HG03103 (cell line): Measurements from ENCODE around the gene IQCK.
"Not testable (repeated sequence)": the region's sequence is repeated elsewhere in the genome, so short reads cannot be mapped to it uniquely, and the experiment has no call there.

Source experiments
- ATAC-seq: cut with Tn5 transposase; IDR thresholded peaks from one replicate; pipeline ENCODE4 v1.9.1; 2021; ENCODE audit warnings: low read depth; ENCODE audit not compliant: unreplicated experiment

The IQCK gene, protein sequence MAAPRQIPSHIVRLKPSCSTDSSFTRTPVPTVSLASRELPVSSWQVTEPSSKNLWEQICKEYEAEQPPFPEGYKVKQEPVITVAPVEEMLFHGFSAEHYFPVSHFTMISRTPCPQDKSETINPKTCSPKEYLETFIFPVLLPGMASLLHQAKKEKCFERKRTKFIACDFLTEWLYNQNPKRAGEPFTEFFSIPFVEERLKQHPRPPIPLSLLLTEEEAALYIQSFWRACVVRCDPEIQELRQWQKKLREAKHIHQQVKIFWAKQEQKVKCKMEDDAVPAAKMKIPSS

DNA sequence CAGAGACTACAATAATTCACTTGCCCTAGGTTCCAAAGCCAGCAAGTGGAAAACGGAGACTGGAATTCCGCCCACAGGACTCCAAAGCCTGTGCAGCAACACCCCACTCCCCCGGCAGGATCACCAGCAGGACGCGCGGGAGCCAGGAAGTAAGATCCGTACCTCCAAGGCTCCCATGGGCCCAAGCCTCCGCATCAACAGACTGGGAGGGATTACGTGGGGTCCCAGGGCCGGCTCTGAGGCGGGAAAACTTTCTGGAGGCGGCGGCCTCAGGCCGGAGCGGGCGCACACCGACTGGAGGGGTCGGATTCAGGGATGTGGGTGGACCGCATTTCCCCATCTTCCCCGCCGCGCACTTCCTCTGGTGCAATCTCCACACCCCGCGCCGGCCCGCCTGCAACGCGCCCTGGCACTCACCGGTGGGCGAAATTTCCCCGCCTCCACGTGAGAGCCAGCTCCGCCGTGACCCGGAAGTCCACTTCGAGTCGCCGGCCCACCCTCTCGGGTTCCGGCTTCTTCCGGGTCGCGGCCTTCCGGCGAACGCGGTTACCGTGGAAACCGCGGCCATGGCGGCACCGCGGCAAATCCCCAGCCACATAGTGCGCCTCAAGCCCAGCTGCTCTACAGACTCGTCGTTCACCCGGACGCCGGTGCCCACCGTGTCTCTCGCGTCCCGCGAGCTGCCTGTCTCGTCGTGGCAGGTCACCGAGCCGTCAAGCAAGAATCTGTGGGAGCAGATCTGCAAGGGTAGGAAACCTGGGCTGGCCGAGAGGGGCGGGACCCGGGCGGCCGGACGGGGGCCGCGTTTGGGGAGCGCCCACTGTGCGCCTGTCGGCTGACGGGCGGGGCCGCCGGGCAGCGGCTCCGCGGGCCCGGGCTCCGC, at the start of gene IQCK, which contains the start of gene KNOP1:
Gene IQCK (plus strand): TSS at position 531 of the 883 bp plus-strand sequence. CDS start 36 bp downstream, at position 567.
Gene KNOP1 (minus strand): TSS at position 487 of the 883 bp plus-strand sequence. CDS start 3,192 bp downstream, outside the sequence.
- ATAC-seq = peak; percentile 92

DNA sequence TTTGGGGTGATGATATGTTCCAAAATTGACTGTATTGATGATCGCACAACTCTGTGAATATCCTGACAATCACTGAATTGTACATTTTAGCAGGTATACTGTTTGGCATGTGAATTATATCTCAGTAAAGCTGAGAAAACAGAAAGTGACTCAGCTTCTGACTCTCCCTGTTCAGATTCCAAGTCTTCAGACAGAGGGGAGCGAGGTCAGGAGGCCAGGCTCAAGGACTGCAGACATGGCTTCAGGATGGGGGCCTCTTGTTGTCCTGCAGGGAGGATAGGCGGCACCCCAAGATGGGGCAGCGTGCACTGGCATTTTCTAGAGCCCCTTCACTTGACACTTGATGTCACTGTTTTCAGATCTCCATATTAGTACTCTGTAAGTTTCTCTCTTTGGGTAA, 45.7 kb upstream of the IQCK start:
- no peak for ATAC-seq

DNA sequence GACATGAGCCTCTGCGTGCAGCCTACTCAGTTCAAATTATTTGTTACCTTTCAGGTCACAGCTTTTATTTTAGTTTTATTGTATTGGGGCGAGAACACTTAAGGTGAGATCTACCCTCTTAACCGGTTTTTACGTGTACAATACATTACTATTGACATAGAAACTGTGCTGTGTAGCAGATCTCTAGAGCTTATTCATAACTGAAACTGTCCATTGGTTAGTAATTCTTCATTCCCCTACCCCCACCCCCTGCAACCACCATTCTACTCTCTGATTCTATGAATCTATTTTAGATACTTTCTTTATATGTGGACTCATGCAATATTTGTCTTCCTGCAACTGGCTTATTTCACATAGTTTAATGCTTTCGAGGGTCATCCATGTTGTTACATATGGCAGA, 43.6 kb upstream of the IQCK start:
- no peak for ATAC-seq

DNA sequence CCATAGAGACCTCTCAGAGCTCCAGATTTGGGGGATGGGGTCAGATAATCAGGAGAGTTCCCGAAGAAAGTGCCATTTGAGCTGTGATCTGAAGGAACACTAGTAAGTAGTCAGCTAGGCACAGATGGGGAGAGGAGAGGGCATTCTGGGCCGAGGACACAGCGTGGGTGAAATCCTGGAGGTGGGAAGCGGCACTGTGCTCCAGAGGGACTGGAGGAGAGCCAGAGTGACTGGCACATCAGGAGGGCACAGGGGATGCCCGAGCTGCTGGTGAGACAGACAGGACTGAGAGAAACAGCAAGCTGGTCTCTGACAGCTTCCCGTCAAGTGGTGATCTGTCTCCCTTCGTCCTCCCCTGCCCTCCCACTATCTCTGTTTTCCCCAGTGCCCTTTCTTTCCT, 40.7 kb upstream of the IQCK start:
- ATAC-seq = no peak

DNA sequence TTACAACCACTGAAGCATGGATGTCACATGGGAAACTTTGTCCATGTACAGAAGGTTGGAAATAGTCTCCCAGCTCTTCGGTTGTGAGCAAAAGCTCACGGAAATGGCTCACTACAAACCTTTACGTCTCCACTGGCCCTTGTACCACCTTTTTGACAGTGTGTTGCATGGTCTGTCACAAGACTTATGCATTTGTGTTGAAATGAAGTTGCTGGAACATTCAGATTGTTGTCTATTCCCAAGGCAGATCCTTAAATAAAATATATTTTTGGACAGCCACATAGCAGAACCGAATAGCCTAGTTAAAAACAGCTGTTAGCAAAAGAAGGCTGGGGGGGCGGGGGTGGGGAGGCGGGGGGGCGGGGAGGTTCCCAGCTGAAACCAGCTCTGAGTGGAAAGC, 39.3 kb upstream of the IQCK start:
- no peak for ATAC-seq

DNA sequence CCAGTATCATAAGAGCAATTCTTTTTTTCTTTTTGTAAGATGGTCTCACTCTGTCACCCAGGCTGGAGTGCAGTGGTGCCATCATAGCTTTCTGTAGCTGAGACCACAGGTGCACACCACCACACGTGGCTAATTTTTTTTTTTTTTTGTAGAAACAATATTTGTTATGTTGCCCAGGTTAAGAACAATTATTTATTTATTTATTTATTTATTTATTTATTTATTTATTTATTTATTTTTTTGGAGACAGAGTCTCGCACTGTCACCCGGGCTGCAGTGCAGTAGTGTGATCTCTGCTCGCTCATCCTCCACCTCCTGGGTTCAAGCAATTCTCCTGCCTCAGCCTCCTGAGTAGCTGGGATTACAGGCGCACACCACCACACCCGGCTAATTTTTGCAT, 38.8 kb upstream of the IQCK start:
- ATAC-seq = not testable (repeated sequence)

DNA sequence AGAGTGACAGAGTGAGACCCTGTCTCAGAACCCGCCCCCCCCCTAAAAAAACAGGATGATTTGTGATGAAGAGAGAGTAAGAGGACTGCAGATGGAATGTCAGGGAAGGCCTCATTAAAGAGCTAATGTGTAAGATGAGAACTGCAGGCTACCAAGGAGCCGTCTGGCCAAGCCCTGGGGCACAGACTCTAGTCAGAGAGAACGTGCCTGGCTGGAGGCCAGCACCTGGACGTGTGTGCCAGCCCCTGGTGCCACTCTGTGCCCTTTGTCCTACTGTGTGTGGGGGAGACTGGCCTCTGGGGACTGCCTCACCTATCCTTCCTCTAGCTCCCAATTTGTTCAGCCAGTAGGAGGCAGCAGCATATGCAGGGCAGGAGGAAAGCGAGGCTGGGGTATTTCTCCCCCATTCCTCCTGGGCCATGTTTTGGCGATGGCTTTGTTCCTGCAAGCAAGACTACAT, 37.2 kb upstream of the IQCK start:
- no peak for ATAC-seq

DNA sequence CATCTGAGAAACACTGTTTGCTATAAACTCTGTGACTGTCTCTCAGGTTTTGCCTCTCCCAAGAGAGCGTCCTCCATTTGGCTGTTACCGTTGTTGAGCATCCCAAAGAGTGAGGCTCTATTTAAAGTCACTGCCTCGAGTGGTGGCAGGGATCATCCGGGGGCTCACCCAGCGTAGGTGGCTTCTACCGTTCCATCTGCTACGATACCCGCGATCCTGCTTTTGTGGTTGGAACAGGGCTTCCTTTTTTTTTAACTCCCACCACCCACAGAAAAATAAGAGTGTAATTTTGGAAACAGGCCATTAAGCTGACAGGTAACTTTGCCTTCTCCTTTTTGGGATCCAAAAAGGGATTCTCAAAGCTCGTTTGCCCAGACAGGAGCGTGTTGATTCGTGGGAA, 36.4 kb upstream of the IQCK start:
- no peak for ATAC-seq

DNA sequence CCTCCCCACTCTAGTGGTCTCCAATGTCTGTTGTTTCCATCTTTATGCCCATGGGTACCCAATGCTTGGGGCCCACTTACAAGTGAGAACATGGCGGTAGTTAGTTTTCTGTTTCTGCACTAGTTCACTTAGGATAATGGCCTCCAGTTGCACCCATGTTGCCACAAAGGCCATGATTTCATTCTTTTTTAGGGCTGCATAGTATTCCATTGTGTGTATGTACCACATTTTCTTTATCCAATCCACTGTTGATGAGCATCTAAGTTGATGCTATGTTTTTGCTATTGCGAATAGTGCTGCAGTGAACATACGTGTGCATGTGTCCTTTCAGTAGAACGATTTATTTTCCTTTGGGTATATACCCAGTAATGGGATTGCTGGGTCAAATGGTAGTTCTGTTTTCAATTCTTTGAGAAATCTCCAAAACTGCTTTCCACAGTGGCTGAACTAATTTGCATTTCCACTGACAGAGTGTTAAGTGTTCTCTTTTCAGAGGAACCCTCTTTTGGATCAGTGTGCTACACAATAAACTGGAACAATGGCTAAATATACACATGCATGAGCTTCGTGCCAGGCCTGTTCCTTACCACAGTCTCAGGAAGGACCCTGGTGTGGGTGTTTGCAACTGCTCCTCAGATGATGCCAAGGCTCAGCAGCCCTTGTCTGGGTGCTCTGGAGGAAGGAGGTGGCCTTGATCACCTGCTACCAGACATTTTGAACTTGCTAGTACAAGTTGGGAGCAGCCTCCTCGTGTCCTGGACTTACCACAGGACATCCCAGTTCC, 34.4 kb upstream of the IQCK start:
- ATAC-seq = no peak

DNA sequence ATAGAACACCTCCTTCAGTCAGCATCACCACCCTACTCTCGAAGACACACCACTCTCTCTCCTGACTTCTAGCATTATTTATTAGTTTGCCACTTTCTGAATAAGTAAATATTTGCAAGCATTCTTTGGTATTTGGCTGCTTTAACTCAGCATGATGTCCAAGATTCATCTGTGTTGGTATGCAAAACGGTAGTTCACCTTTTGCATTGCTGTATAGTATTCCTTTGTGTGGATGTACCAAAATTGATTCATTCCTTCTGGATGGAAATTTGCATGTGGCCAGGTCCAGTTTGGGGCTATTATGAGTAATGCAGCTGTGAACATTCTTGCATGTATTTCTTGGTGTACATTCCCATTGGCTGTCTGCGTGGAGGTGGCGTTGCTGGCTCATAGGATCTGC, 32.9 kb upstream of the IQCK start:
- ATAC-seq = no peak

DNA sequence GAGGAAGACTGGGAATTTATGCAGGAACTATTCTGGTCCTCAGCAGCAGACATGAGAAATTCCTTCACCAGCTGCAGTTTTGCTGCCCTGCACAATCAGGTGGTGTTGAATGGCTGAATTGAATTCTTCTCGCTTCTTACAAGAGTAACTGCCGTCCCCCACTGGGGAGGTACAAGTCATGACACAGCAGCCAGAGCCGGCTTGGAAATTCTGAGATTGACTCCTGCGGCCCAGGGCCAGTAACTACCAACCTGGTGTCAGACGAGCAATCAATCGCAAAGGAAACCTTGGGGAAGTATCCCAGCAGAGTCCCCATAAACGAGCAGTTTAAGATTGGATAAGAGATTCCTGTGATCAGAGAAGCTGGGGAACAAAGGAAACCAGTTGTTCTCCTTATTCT, 30.8 kb upstream of the IQCK start:
- no peak for ATAC-seq

DNA sequence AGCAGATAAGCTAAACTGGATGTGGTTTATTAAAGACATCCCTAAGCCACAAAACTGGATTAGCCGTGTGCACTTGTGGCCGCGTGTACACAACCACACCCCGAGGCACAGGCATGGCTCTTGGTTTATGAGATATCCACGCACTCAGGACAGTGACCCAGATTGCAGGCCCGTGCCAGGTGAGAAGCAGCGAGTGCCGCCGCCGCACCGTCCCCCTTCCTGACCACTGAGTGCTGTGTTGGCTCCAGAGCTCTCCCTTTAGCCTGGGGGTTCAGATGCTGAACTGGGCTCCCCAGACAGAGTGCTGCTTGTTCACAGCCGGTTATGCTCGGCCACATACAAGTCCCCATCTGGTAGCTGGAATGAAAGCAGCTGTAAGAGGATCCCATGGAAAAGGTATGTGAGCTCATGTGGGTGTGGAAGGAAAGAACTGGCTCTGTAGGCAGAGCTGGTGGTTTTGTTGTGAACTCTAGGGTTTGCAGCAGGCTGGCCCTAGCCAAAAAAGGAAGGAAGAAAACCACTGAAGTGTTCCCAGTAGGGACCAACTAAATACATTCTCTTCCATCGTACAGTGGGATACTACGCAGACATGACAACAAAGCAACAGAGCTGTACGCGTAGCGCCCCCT, 29.6 kb upstream of the IQCK start:
- ATAC-seq = no peak

DNA sequence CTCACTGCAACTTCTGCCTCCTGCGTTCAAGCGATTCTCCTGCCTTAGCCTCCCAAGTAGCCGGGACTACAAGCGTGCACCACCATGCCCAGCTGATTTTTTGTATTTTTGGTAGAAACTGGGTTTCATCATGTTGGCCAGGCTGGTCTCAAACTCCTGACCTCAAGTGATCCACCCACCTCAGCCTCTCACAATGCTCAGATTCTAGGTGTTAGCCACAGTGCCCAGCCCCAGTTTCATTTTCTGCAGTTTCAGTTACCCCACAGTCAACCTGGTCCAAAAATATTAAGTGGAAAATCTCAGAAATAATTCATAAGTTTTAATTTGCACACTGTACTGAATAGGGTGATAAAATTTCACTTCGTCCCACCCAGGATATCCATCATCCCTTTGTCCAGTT, 28.7 kb upstream of the IQCK start:
- ATAC-seq = no peak

DNA sequence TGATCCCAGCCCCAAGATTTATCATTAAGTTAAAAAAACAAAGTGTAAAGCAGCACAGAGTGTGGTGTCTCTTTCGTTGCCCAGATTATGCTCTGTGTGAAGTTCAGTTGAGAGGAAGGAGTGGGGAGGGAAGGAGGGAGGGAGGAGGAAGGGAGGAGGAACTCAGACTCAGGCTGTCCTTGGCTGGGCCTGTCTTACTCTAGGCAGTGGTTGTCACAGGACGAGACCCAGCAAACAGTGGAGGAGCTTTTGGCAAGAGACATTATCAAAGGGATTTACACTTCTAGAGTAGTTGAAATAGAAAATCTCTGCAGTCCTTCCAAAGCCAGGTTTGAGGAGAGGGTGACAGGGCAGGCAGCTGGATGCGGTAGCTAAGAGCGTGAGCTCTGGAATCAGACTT, 27.9 kb upstream of the IQCK start:
- no peak for ATAC-seq

DNA sequence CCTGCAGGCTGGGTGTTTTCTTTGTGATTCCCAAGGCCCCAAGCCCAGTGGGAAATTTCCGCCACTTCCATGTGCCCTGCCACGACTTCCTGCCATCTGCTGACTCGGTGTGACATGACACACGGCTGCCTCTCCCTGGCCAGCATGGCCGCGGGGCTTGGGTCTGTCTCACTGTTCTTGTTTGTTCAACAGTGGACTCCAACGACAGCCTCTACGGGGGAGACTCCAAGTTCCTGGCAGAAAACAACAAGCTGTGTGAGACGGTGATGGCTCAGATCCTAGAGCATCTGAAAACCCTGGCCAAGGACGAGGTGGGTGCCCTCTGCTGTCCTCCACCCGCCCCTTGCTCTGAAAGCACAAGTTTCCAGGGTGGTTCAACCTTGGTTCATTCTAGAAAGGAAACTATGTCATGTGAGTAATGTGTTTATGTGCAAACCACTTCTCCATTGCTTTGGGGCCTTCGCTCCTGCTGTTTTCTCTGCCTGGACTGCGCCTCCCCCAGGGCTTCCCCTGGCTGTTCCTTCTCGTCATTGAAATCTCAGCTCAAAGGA, 26.8 kb upstream of the IQCK start:
- no peak for ATAC-seq

DNA sequence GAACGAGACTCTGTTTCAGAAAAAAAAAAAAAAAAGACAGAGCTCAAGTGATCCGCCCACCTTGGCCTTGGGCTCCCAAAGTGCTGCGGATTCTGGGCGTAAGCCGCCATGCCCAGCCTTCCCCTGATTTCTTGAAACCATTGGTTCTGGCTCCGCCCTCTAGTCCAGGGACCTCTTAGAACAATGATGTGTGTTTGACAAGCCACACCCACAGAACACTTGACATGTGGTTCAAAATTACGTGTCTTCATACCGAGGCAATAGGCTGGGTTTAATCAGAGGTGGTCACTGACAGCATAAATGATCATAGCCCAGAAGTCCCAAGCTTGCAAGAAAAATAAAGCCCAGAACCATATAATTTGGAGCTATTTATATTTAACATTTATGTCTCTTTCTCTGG, 23.1 kb upstream of the IQCK start:
- ATAC-seq = no peak

DNA sequence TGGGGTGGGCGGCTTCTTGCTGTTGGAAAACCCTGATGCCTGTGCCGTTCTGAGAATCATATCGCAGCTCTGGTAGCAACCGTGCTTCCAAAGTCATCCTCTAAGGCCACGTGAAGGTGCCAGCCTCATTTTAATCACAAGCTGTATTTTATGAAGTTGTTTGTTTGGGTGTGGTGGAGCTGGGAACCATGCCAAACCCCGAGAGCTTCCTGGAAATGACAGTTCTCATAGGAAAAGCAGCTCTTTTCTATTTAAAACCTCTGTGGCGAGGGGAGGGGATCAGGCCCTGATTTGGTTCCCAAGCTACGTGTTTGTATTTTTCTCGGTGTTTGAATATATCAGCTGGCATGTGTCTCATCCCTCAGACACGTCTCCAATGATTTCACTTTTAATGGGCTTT, 21.7 kb upstream of the IQCK start:
- ATAC-seq = no peak

DNA sequence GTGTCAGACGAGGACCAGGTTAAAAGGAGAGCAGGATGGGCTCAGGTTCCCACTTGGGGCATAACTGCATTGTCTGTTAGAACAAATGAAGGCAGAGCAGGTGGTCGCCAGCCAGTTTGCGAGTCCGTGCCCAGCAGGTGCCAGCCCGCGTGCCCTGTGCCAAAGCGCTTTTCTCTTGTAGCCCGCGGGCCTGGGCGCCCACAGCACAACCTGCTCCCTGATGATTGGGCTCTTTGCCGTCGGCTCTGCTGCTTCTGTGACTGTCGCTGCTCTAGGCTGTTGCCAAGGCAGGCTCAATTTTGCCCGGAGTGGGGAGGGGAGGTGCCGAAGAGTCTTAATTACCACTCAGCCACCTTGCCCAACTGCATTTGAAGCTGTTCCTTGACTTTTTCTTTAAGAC, 21.1 kb upstream of the IQCK start:
- no peak for ATAC-seq

DNA sequence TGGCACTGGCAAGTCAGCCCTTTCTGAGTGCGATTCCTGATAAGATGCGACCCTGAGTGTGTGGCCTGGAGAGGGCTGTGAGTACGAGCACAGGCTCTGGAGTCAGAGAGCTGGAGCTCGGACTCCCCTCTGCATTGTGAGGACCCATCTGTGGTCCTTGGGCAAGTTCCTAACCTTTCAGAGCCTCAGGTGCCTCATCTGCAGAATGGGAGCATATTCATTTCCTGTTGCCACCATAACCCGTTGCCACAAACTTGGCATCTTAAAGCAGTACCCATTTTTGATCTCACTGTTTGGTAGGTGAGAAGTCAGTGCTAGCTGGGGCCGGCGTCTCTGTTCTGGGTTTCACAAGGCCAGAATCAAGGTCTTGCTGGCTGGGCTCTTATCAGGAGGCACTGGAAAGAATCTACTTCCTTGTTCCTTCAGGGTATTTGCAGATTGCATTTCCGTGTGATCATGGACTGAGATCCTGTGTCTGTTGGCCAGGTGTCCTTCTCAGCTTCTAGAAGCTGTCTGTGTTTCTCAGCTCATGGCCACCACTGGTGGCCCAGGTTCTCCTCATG, 20.2 kb upstream of the IQCK start:
- ATAC-seq = no peak
